Activated CD8-positive, alpha-beta T cell treated with anti-CD3 and anti-CD28 coated beads, Interleukin-2, amount 10 ng/mL, durations not matched to agents 7 days and 5 days (primary cell): Measurements from ENCODE around the gene HMGA1. TPM values are rescaled to one million over a fixed set of nuclear protein-coding genes. Genes with fewer than 3 reads are reported as not detected.

Experiments used
- ATAC-seq: fragments of 150-1000 bp; cut with Tn5 transposase; one replicate; pipeline ENCODE4 v1.10.0; 2021; ENCODE audit warnings: moderate library complexity
- CTCF ChIA-PET: fragments of 350-600 bp; sonication (Branson Sonifier 250); formaldehyde crosslinking; loops from one replicate; lab custom pipeline; 2021; ENCODE audit warnings: antibody characterized with exemption; lab: Charles Lee
- POLR2A ChIA-PET: fragments of 350-600 bp; sonication (Branson Sonifier 250); formaldehyde crosslinking; loops from one replicate; lab custom pipeline; 2021; ENCODE audit warnings: antibody characterized with exemption; lab: Charles Lee
- DNase-seq: peaks from one replicate; pipeline ENCODE4 v3.0.0-alpha.2; 2020
- H3K27ac Mint-ChIP-seq: one replicate; pipeline ENCODE4 v1.8.0; 2021; ENCODE audit warnings: mild to moderate bottlenecking, mixed read lengths
- H3K27me3 Mint-ChIP-seq: one replicate; pipeline ENCODE4 v1.8.0; 2021; ENCODE audit warnings: low read depth, mixed read lengths
- H3K36me3 Mint-ChIP-seq: one replicate; pipeline ENCODE4 v1.8.0; 2021; ENCODE audit warnings: low read depth, mixed read lengths
- H3K4me1 Mint-ChIP-seq: one replicate; pipeline ENCODE4 v1.8.0; 2021; ENCODE audit warnings: low read depth, mixed read lengths
- H3K4me3 Mint-ChIP-seq: one replicate; pipeline ENCODE4 v1.8.0; 2021; ENCODE audit warnings: mild to moderate bottlenecking, mixed read lengths
- H3K9me3 Mint-ChIP-seq: one replicate; pipeline ENCODE4 v1.8.0; 2022; ENCODE audit warnings: mixed read lengths; ENCODE audit not compliant: insufficient read depth
- total RNA-seq, 2 experiments: library from RNA; stranded (reverse); gene quantifications; one replicate each; pipeline ENCODE4 v1.2.3, GENCODE V29; 2021

Gene HMGA1, protein sequence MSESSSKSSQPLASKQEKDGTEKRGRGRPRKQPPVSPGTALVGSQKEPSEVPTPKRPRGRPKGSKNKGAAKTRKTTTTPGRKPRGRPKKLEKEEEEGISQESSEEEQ
- total RNA-seq: 100 to 1,000 TPM; 300 to 308 TPM

- H3K27me3 Mint-ChIP-seq: no peaks in the 10 kb centered on the region
- peak within 1 kb of the TSS; percentile 88 for H3K4me3 Mint-ChIP-seq
- peak within 1 kb of the TSS; percentile 95 for H3K27ac Mint-ChIP-seq
- DNase-seq: peak; percentile 93
- peak; percentile 74 for ATAC-seq
- CTCF ChIA-PET: interaction anchor here (0.7 to 1.0 kb wide), 4 partner anchors 10 to 178 kb away, joined by 3 to 4 read pairs (median 4); no protein-coding TSS in a partner anchor
- POLR2A ChIA-PET: interaction anchor here (0.7 to 2.2 kb wide), 18 partner anchors 9 to 459 kb away, joined by 3 to 42 read pairs (median 6); partner anchors contain the start of genes ILRUN, RPS10 and SMIM29
- H3K4me1 Mint-ChIP-seq: peaks cover 45% of the 10 kb centered on the region
- H3K36me3 Mint-ChIP-seq: peaks cover 27% of the 10 kb centered on the region
- H3K9me3 Mint-ChIP-seq: no peaks in the 10 kb centered on the region
Measured at GRCh38 chr6:34236443-34237315, at the start of gene HMGA1. Gene HMGA1 (plus strand): TSS chr6:34236873. CDS start chr6:34240781, 3,908 bp downstream.

- Mint-ChIP-seq H3K4me3 (no peak overlapping the region), H3K9me3 (peaks cover 6% of the 10 kb centered on the region), H3K36me3 (no peaks in the 10 kb centered on the region), H3K4me1 (no peaks in the 10 kb centered on the region), H3K27ac (no peak overlapping the region), H3K27me3 (peaks cover 5% of the 10 kb centered on the region)
- DNase-seq (peak; percentile 40), ATAC-seq (peak; percentile 55)
- CTCF ChIA-PET: interaction anchor here (0.9 to 1.9 kb wide), 5 partner anchors 13 to 34 kb away, joined by 3 to 12 read pairs (median 3); no protein-coding TSS in a partner anchor
- POLR2A ChIA-PET: interaction anchor here (0.6 kb wide), 1 partner anchor 561 kb away, joined by 6 read pairs; no protein-coding TSS in a partner anchor
Measured at GRCh38 chr6:34189806-34190503, 46.7 kb upstream of the HMGA1 start.

DNA sequence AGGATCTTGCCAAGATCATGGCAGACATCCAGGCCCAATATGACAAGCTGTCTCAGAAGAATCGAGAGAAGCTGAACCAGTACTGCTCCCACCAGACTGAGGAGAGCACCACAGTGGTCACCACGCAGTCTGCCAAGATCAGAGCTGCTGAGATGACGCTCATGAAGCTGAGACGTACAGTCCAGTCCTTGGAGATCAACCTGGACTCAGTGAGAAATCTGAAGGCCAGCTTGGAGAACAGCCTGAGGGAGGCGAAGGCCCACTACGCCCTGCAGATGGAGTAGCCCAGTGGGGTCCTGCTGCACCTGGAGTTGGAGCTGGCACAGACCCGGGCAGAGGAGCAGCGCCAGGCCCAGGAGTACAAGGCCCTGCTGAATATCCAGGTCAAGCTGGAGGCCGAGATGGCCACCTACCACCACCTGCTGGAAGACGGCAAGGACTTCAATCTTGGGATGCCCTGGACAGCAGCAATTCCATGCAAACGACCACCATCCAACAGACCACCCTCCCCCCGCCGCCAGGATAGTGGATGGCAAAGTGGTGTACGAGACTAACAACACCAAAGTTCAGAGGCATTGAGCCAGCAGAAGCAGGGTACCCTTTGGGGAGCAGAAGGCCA lies 46.1 kb upstream of the HMGA1 start:
- ATAC-seq (no peak), DNase-seq (no peak)
- Mint-ChIP-seq H3K9me3 (no peaks in the 10 kb centered on the region), H3K27ac (no peak overlapping the region), H3K27me3 (peaks cover 8% of the 10 kb centered on the region), H3K4me1 (no peaks in the 10 kb centered on the region), H3K4me3 (no peak overlapping the region), H3K36me3 (no peaks in the 10 kb centered on the region)
- POLR2A ChIA-PET: no interaction called here
- CTCF ChIA-PET: interaction anchor here (0.9 to 1.9 kb wide), 6 partner anchors 8 to 34 kb away, joined by 3 to 12 read pairs (median 3); no protein-coding TSS in a partner anchor

DNA sequence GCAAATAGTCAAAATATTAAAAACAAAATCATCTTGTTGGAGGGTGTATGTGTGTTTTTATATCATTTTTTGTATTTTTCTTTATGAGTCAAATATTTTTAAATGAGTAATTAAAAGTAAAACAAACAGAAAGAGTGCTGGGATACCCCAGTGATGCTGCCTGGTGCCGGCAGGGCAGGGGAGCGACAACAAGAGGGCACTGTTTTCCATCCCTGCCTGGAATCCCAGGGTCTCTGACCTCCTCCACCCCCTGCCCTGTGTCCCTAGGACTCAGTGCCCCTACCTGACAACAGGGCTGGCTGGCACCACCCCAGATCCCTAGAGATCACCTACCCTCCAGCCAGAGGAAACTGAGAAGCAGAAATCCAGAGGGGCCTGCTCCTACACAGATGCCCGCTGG lies 41.9 kb upstream of the HMGA1 start:
- Mint-ChIP-seq H3K27ac (no peak overlapping the region), H3K4me3 (no peak overlapping the region), H3K36me3 (no peaks in the 10 kb centered on the region), H3K27me3 (peaks cover 11% of the 10 kb centered on the region), H3K4me1 (peaks cover 7% of the 10 kb centered on the region), H3K9me3 (no peaks in the 10 kb centered on the region)
- DNase-seq: no peak
- ChIA-PET CTCF (interaction anchor here (2.3 to 3.3 kb wide), 6 partner anchors 11 to 221 kb away, joined by 6 to 51 read pairs (median 18); partner anchors contain the start of gene SMIM29), POLR2A (interaction anchor here (2.1 kb wide), 1 partner anchor 42 kb away, joined by 10 read pairs; the partner anchor contains the start of gene HMGA1)
- no peak for ATAC-seq

- ATAC-seq (no peak), DNase-seq (no peak)
- Mint-ChIP-seq H3K27ac (no peak overlapping the region), H3K36me3 (no peaks in the 10 kb centered on the region), H3K4me3 (no peak overlapping the region), H3K27me3 (peaks cover 13% of the 10 kb centered on the region), H3K9me3 (no peaks in the 10 kb centered on the region), H3K4me1 (peaks cover 7% of the 10 kb centered on the region)
- ChIA-PET POLR2A (interaction anchor here (0.6 to 2.1 kb wide), 4 partner anchors 13 to 219 kb away, joined by 3 to 10 read pairs (median 8); partner anchors contain the start of genes HMGA1 and SMIM29), CTCF (interaction anchor here (0.7 to 3.3 kb wide), 35 partner anchors 8 to 485 kb away, joined by 3 to 51 read pairs (median 4); partner anchors contain the start of genes SMIM29 and UQCC2)
Measured at GRCh38 chr6:34195726-34196115, 41.0 kb upstream of the HMGA1 start.

DNA sequence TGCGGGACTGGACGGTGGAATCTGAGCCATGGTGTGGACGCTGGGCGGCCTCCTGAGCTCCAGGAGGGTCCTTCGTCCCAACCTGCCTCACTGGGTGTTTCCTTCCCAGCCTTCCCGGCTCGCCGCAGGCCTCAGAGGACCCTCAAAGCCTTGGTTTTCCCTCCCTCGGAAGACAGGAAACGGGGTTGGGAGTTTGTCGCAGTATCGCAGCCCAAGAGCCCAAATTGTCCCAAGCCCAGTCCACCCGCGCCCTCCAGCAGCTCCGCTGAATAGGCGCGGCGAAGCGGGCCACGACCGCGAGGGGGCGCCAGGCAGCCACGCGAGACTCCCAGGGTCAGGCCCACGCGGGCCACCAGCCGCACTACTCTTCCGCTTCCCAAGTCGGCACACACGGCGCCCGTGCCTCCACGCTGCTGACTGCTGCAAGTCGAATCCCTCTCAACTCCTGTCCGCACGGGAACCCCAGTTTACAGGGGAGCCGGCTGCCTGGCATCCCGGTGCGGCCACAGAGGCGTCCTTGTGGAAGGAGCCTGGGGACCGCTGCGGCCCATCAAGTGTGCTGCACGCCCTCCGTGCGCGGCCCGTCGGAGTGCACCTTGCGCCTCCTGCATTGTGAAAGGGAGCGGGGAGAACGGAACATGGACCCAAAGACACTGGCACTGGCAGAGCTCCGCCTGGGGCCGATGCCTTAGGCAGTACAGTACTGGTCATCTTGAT lies 40.4 kb upstream of the HMGA1 start:
- Mint-ChIP-seq H3K27me3 (peaks cover 13% of the 10 kb centered on the region), H3K4me1 (peaks cover 7% of the 10 kb centered on the region), H3K9me3 (no peaks in the 10 kb centered on the region), H3K4me3 (peak overlapping the region; percentile 75), H3K27ac (peak overlapping the region; percentile 39), H3K36me3 (no peaks in the 10 kb centered on the region)
- CTCF ChIA-PET: interaction anchor here (0.7 to 3.3 kb wide), 36 partner anchors 8 to 485 kb away, joined by 3 to 51 read pairs (median 4); partner anchors contain the start of genes SMIM29 and UQCC2
- DNase-seq: peak; percentile 89
- POLR2A ChIA-PET: interaction anchor here (0.6 to 2.1 kb wide), 4 partner anchors 14 to 219 kb away, joined by 3 to 10 read pairs (median 8); partner anchors contain the start of genes HMGA1 and SMIM29
- ATAC-seq: peak; percentile 99

- POLR2A ChIA-PET: interaction anchor here (1.4 to 2.1 kb wide), 3 partner anchors 40 to 218 kb away, joined by 8 to 10 read pairs (median 9); partner anchors contain the start of genes HMGA1 and SMIM29
- H3K27me3 Mint-ChIP-seq: peaks cover 13% of the 10 kb centered on the region
- peaks cover 10% of the 10 kb centered on the region for H3K4me1 Mint-ChIP-seq
- H3K4me3 Mint-ChIP-seq: peak overlapping the region; percentile 75
- CTCF ChIA-PET: interaction anchor here (1.0 to 3.3 kb wide), 17 partner anchors 9 to 263 kb away, joined by 3 to 51 read pairs (median 6); partner anchors contain the start of gene SMIM29
- H3K36me3 Mint-ChIP-seq: no peaks in the 10 kb centered on the region
- no peak for ATAC-seq
- peaks cover 2% of the 10 kb centered on the region for H3K9me3 Mint-ChIP-seq
- DNase-seq: no peak
- no peak overlapping the region for H3K27ac Mint-ChIP-seq
Measured at GRCh38 chr6:34196833-34197195, 39.9 kb upstream of the HMGA1 start.

- ChIA-PET CTCF (interaction anchor here (2.7 kb wide), 1 partner anchor 214 kb away, joined by 12 read pairs; no protein-coding TSS in a partner anchor), POLR2A (interaction anchor here (2.7 kb wide), 1 partner anchor 36 kb away, joined by 10 read pairs; the partner anchor contains the start of gene HMGA1)
- ATAC-seq (no peak), DNase-seq (no peak)
- Mint-ChIP-seq H3K36me3 (no peaks in the 10 kb centered on the region), H3K4me3 (no peak overlapping the region), H3K4me1 (peaks cover 13% of the 10 kb centered on the region), H3K27ac (peak overlapping the region; percentile 35), H3K9me3 (peaks cover 3% of the 10 kb centered on the region), H3K27me3 (peaks cover 7% of the 10 kb centered on the region)
Measured at GRCh38 chr6:34200340-34200971, 36.2 kb upstream of the HMGA1 start.

- peaks cover 7% of the 10 kb centered on the region for H3K27me3 Mint-ChIP-seq
- H3K27ac Mint-ChIP-seq: no peak overlapping the region
- no peak overlapping the region for H3K4me3 Mint-ChIP-seq
- DNase-seq: no peak
- no peak for ATAC-seq
- H3K36me3 Mint-ChIP-seq: no peaks in the 10 kb centered on the region
- ChIA-PET POLR2A (interaction anchor here (2.7 kb wide), 1 partner anchor 35 kb away, joined by 10 read pairs; the partner anchor contains the start of gene HMGA1), CTCF (interaction anchor here (0.6 to 2.7 kb wide), 4 partner anchors 48 to 407 kb away, joined by 3 to 12 read pairs (median 4); no protein-coding TSS in a partner anchor)
- peaks cover 11% of the 10 kb centered on the region for H3K4me1 Mint-ChIP-seq
- H3K9me3 Mint-ChIP-seq: peaks cover 3% of the 10 kb centered on the region
Measured at GRCh38 chr6:34201455-34202107, 35.1 kb upstream of the HMGA1 start.
